Endothelial cell of umbilical vein (primary cell): ENCODE measurements around the gene FNBP1. TPM values are rescaled to one million over a fixed set of nuclear protein-coding genes. Genes with fewer than 3 reads are reported as not detected.

Experiments used
- BruUV-seq: library from RNA; stranded (reverse); fragments of 400-500 nt; replicated peaks from 2 replicates; lab custom pipeline; 2021; lab: Mats Ljungman, UMichigan
- CTCF ChIA-PET: fragments of 300-600, 350-600 bp; sonication (Branson Sonifier 250); formaldehyde crosslinking; loops from one replicate; lab custom pipeline; 2021; ENCODE audit warnings: antibody characterized with exemption, inconsistent platforms; lab: Charles Lee
- POLR2A ChIA-PET: fragments of 300-600, 350-600 bp; sonication (Branson Sonifier 250); formaldehyde crosslinking; loops from one replicate; lab custom pipeline; 2021; ENCODE audit warnings: antibody characterized with exemption, inconsistent platforms; lab: Charles Lee
- DNase-seq: peaks from one replicate; pipeline ENCODE4 v3.0.0-alpha.2; 2011; ENCODE audit warnings: low read depth, low spot score
- FAIRE-seq: peaks from 2 replicates; lab custom pipeline; 2011; peaks lifted over from hg19 to GRCh38; lab: Jason Lieb, UNC
- H2AFZ ChIP-seq: 2 replicates; pipeline ENCODE4 v1.6.0; 2012; ENCODE audit warnings: low read depth, low read length, control low read depth, inconsistent platforms
- H3K27ac ChIP-seq: 2 replicates; pipeline ENCODE4 v1.5.1; 2011; ENCODE audit warnings: low read depth, mild to moderate bottlenecking, control low read depth, low read length, moderate library complexity; ENCODE audit not compliant: insufficient read depth
- H3K27me3 ChIP-seq, 2 experiments: 2 replicates each; pipeline versions ENCODE4 v1.6.0 to v1.6.1; 2011; ENCODE audit warnings: low read length in 2 of 2, mixed read lengths in 1 of 2; ENCODE audit not compliant: control insufficient read depth in 2 of 2, insufficient read depth in 2 of 2
- H3K36me3 ChIP-seq, 2 experiments: 2 replicates in 1 of 2; 3 replicates in 1 of 2; pipeline ENCODE4 v1.5.1; 2011; ENCODE audit warnings: low read length in 2 of 2, mild to moderate bottlenecking in 1 of 2, moderate library complexity in 1 of 2; ENCODE audit not compliant: control insufficient read depth in 2 of 2, insufficient read depth in 2 of 2; ENCODE audit errors: extremely low read depth in 1 of 2
- H3K4me1 ChIP-seq: 3 replicates; pipeline ENCODE4 v1.5.1; 2011; ENCODE audit warnings: mild to moderate bottlenecking, low read length; ENCODE audit not compliant: control insufficient read depth, insufficient read depth; ENCODE audit errors: extremely low read depth
- H3K4me2 ChIP-seq: 2 replicates; pipeline ENCODE4 v1.6.1; 2011; ENCODE audit warnings: low read length, control low read depth, mixed read lengths; ENCODE audit not compliant: insufficient read depth
- H3K4me3 ChIP-seq, 3 experiments: fragments of 200-600 bp in 1 of 3; sonication (generic), shearing (Covaris generic) in 1 of 3; replicated peaks in 1 of 3; 2 replicates each; pipeline ENCODE4 v1.5.1; 2011 to 2016; ENCODE audit warnings: control low read depth in 3 of 3, low read length in 3 of 3, mild to moderate bottlenecking in 2 of 3, inconsistent platforms in 1 of 3, low read depth in 1 of 3, moderate library complexity in 1 of 3; ENCODE audit not compliant: insufficient read depth in 1 of 3
- H3K79me2 ChIP-seq: 2 replicates; pipeline ENCODE4 v1.6.0; 2012; ENCODE audit warnings: low read length, inconsistent platforms; ENCODE audit not compliant: control insufficient read depth, insufficient read depth
- H3K9ac ChIP-seq: replicated peaks from 2 replicates; pipeline ENCODE3; 2011; ENCODE audit warnings: low read length, control low read depth; ENCODE audit not compliant: insufficient read depth; ENCODE audit errors: extremely low read depth
- H3K9me1 ChIP-seq: replicated peaks from 3 replicates; pipeline ENCODE4 v1.6.0; 2011; ENCODE audit warnings: mild to moderate bottlenecking, low read length; ENCODE audit not compliant: control insufficient read depth, insufficient read depth; ENCODE audit errors: extremely low read depth
- H3K9me3 ChIP-seq: replicated peaks from 2 replicates; pipeline ENCODE4 v1.5.1; 2012; ENCODE audit warnings: low read length, inconsistent platforms; ENCODE audit not compliant: control insufficient read depth, insufficient read depth
- H4K20me1 ChIP-seq: replicated peaks from 2 replicates; pipeline ENCODE3; 2011; ENCODE audit warnings: mild to moderate bottlenecking, low read length; ENCODE audit not compliant: control insufficient read depth, insufficient read depth; ENCODE audit errors: extremely low read depth
- EZH2 ChIP-seq: IDR thresholded peaks from 2 replicates; pipeline ENCODE4 v1.6.1; 2012; ENCODE audit warnings: borderline replicate concordance, low read depth, mild to moderate bottlenecking, moderate library complexity, low read length, inconsistent platforms; ENCODE audit not compliant: severe bottlenecking
- FOS ChIP-seq: IDR thresholded peaks from 2 replicates; pipeline ENCODE4 v1.6.1; 2011; ENCODE audit warnings: mild to moderate bottlenecking, low read length, moderate library complexity, borderline replicate concordance; ENCODE audit not compliant: insufficient read depth
- GATA2 ChIP-seq: IDR thresholded peaks from 2 replicates; pipeline ENCODE4 v1.7.0; 2011; ENCODE audit warnings: low read depth, mild to moderate bottlenecking, moderate library complexity, mixed read lengths, low read length; ENCODE audit not compliant: insufficient read length, insufficient read depth
- JUN ChIP-seq: IDR thresholded peaks from 2 replicates; pipeline ENCODE4 v1.6.1; 2011; ENCODE audit warnings: borderline replicate concordance, low read depth; ENCODE audit not compliant: insufficient read length, insufficient read depth
- MAX ChIP-seq: IDR thresholded peaks from 2 replicates; pipeline ENCODE4 v1.6.1; 2011; ENCODE audit not compliant: insufficient read depth, insufficient read length
- MYC ChIP-seq: IDR thresholded peaks from one replicate; pipeline ENCODE4 v1.6.1; 2011; ENCODE audit warnings: mild to moderate bottlenecking, low read depth, low read length
- POLR2A ChIP-seq: IDR thresholded peaks from 2 replicates; pipeline ENCODE4 v1.6.1; 2012; ENCODE audit warnings: low read depth, mild to moderate bottlenecking, control low read depth, low read length
- POLR2AphosphoS5 ChIP-seq: IDR thresholded peaks from 2 replicates; pipeline ENCODE4 v1.6.1; 2012; ENCODE audit warnings: low read depth, mild to moderate bottlenecking, control low read depth, low read length, moderate library complexity; ENCODE audit not compliant: insufficient read depth
- dilution Hi-C: fragments of 300-500 bp; cut with MboI; formaldehyde crosslinking; loops from one replicate; pipeline ENCODE4 v1.15.0; 2019; ENCODE audit warnings: low sequenced_read_pairs; ENCODE audit not compliant: extremely low pct_ligation_motif_present
- intact Hi-C: fragments of 100-400 bp; cut with micrococcal nuclease; formaldehyde crosslinking; loops from one replicate; pipeline ENCODE4 v1.10.0; 2022
- polyA plus RNA-seq, 4 experiments: library from polyadenylated mRNA; depleted of rRNA in 3 of 4; stranded (reverse) in 3 of 4; unstranded in 1 of 4; fragments of >200 nt; gene quantifications; 2 replicates each; pipeline versions ENCODE4 v1.2.1 to v1.2.3, GENCODE V29; 2011 to 2012; ENCODE audit warnings: missing spikeins in 1 of 4
- total RNA-seq: library from RNA; stranded (reverse); gene quantifications from 2 replicates; pipeline ENCODE4 v1.2.3, GENCODE V29; 2021

The FNBP1 gene
- total and polyA plus RNA-seq, 2 donors (not counting 3 experiments of a cell fraction or from before 2014, with no cell fraction given) = 10.9 to 43.9 TPM

DNA sequence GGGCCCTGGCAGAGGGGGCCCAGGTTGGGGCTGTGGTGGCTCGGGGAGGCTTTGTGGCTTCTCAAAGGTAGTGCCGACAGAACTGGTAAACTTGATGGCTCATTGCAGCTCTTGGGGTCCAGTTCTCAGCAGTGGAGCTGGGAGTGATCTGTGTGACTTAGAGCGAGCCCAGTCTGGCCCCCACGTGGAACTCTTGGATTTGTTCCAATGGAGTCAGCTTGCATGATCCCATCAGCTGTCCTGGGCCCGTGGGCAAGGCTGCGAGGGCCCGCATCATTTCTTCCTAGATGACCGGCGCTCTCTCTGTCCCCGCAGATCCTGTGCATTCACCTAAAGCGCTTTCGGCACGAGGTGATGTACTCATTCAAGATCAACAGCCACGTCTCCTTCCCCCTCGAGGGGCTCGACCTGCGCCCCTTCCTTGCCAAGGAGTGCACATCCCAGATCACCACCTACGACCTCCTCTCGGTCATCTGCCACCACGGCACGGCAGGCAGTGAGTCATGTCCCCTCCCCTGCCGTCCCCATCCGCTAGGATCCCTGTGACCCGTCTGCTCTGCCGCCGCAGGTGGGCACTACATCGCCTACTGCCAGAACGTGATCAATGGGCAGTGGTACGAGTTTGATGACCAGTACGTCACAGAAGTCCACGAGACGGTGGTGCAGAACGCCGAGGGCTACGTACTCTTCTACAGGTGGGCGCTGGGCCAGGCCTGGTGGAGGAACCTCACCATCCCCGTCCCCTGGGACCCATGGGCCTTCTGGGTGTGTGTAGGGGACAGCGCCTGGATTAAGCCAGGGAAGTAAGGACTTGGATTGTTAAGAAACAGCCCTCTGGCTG lies 168.5 kb downstream of the FNBP1 start:
- H3K4me2 ChIP-seq = no peak overlapping the region
- CTCF ChIA-PET = interaction anchor here (1.3 kb wide), 1 partner anchor 8 kb away, joined by 3 read pairs; no protein-coding TSS in a partner anchor
- H3K27ac ChIP-seq = no peak overlapping the region
- no peaks in the 10 kb centered on the region for H3K79me2 ChIP-seq
- no peak for FAIRE-seq
- no peak overlapping the region for H3K9ac ChIP-seq
- dilution Hi-C loops (no loop called here), intact Hi-C loops (no loop called here)
- no peak overlapping the region for H3K4me3 ChIP-seq
- no peaks in the 10 kb centered on the region for H3K27me3 ChIP-seq
- no peaks in the 10 kb centered on the region for H3K9me3 ChIP-seq
- H3K4me1 ChIP-seq = no peaks in the 10 kb centered on the region
- no peaks in the 10 kb centered on the region for H3K9me1 ChIP-seq
- no TSS peak for BruUV-seq
- TF ChIP-seq POLR2AphosphoS5 = no peak
- TF ChIP-seq JUN = no peak
- TF ChIP-seq FOS = no peak
- no peak for TF ChIP-seq EZH2
- no peak for TF ChIP-seq POLR2A
- H4K20me1 ChIP-seq = no peaks in the 10 kb centered on the region
- POLR2A ChIA-PET = no interaction called here
- H3K36me3 ChIP-seq = peaks cover 0 to 5% of the 10 kb centered on the region in 2 experiments
- no peak overlapping the region for H2AFZ ChIP-seq
- DNase-seq = no peak

DNA sequence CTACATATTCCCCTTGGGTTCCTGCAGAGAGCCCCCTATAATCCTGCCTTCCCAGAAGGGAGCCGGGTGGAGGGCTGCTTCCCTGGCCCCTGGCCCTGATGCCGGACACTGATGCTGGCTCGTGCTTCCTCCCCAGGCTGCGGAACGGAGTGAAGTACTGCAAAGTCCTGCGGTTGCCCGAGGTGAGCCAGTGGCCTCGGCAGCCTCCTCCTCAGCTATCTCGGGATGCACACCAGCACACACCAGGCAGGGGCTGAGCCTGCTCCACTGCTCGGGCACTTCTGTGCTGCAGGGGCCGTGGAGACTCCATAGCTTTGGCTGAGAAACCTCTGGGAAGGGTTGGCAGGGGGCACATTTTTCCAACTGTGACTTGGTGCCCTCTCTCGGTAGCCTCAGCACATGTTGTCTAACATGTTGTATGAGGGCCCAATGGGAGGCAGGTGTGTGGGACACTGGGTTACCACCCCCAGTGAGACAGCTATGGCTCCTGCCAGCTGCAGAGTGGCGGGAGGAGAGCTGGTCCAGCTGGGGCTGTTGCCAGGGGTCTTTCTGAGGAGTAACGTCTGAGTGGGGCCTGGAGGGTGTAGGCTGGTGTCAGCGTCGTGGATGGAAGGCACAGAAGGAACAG lies 169.3 kb downstream of the FNBP1 start:
- no peak overlapping the region for H2AFZ ChIP-seq
- H4K20me1 ChIP-seq = no peaks in the 10 kb centered on the region
- H3K36me3 ChIP-seq = peaks cover 0 to 5% of the 10 kb centered on the region in 2 experiments
- H3K9me3 ChIP-seq = no peaks in the 10 kb centered on the region
- H3K27ac ChIP-seq = no peak overlapping the region
- TF ChIP-seq EZH2 = no peak
- TF ChIP-seq JUN = no peak
- TF ChIP-seq GATA2 = no peak
- no peak for TF ChIP-seq MYC
- TF ChIP-seq MAX = no peak
- TF ChIP-seq POLR2A = no peak
- FAIRE-seq (no peak), DNase-seq (no peak)
- no peak overlapping the region for H3K4me2 ChIP-seq
- CTCF ChIA-PET = no interaction called here
- BruUV-seq = no TSS peak
- intact Hi-C loops (no loop called here), dilution Hi-C loops (no loop called here)
- no peaks in the 10 kb centered on the region for H3K27me3 ChIP-seq
- no peak overlapping the region for H3K9ac ChIP-seq
- POLR2A ChIA-PET = no interaction called here
- H3K79me2 ChIP-seq = no peaks in the 10 kb centered on the region
- H3K9me1 ChIP-seq = no peaks in the 10 kb centered on the region
- no peak overlapping the region for H3K4me3 ChIP-seq
- no peaks in the 10 kb centered on the region for H3K4me1 ChIP-seq
